GM19238 (cell line): Measurements from ENCODE around the gene TSHB.
A peak's percentile ranks its signal among the peaks of the same experiment; 100 is the strongest.

ENCODE experiments used
- DNase-seq: peaks from one replicate; pipeline ENCODE4 v3.0.0; 2011; ENCODE audit warnings: low spot score; ENCODE audit not compliant: insufficient read length

TSHB gene

GRCh38 chr1:115059316-115059715 is 29.7 kb downstream of the TSHB start:
- DNase-seq, result no peak

- DNase-seq, result no peak
Observed at GRCh38 chr1:115060501-115060900, 30.9 kb downstream of the TSHB start.

GRCh38 chr1:115062542-115063004 is 32.9 kb downstream of the TSHB start:
- peak; percentile 7 for DNase-seq

- DNase-seq, result no peak
Observed at GRCh38 chr1:115063228-115063901, 33.7 kb downstream of the TSHB start.

- DNase-seq, result no peak
Observed at GRCh38 chr1:115064461-115064860, 34.8 kb downstream of the TSHB start.

- no peak for DNase-seq
Observed at GRCh38 chr1:115065021-115065420, 35.4 kb downstream of the TSHB start.

- no peak for DNase-seq
Observed at GRCh38 chr1:115067161-115067859, 37.7 kb downstream of the TSHB start.

- DNase-seq, result no peak
Observed at GRCh38 chr1:115068826-115069585, 39.4 kb downstream of the TSHB start.

GRCh38 chr1:115069659-115070308 is 40.2 kb downstream of the TSHB start:
- no peak for DNase-seq

- DNase-seq, result no peak
Observed at GRCh38 chr1:115071012-115071664, 41.5 kb downstream of the TSHB start.

GRCh38 chr1:115073298-115074087 is 43.9 kb downstream of the TSHB start:
- no peak for DNase-seq

GRCh38 chr1:115074839-115075534 is 45.4 kb downstream of the TSHB start:
- DNase-seq, result no peak

GRCh38 chr1:115076384-115076915 is 46.8 kb downstream of the TSHB start:
- DNase-seq, result no peak

- no peak for DNase-seq
Observed at GRCh38 chr1:115077286-115077983, 47.8 kb downstream of the TSHB start.

- no peak for DNase-seq
Observed at GRCh38 chr1:115077984-115078330, 48.3 kb downstream of the TSHB start.

GRCh38 chr1:115078708-115079107 is 49.1 kb downstream of the TSHB start:
- no peak for DNase-seq

- no peak for DNase-seq
Observed at GRCh38 chr1:115082949-115083348, 53.3 kb downstream of the TSHB start.
